Left lung (tissue), 10 donors: ENCODE measurements around the gene RSRP1. TPM values are rescaled to one million over a fixed set of nuclear protein-coding genes. Genes with fewer than 3 reads are reported as not detected.

Source experiments
- ATAC-seq: fragments of 200-7000 bp; cut with Tn5 transposase; one replicate; pipeline ENCODE4 v1.9.1; 2020; ENCODE audit warnings: moderate library complexity
- DNase-seq, 4 donors: peaks; one replicate each; pipeline ENCODE4 v3.0.0-alpha.2; 2013 to 2020
- H3K27ac ChIP-seq, 2 donors: fragments of 200-600 bp; sonication (generic) in 1 of 2; one replicate each; pipeline versions ENCODE4 v1.5.0 to v1.8.0; 2020 to 2021
- H3K27me3 ChIP-seq, 2 donors: fragments of 200-600 bp; sonication (generic) in 1 of 2; one replicate each; pipeline versions ENCODE4 v1.5.0 to v1.8.0; 2020 to 2021
- H3K36me3 ChIP-seq, 2 donors: fragments of 200-600 bp; sonication (generic) in 1 of 2; one replicate each; pipeline versions ENCODE4 v1.5.0 to v1.8.0; 2020 to 2021
- H3K4me1 ChIP-seq, 2 donors: fragments of 200-600 bp; one replicate each; pipeline ENCODE4 v1.8.0; 2021
- H3K4me3 ChIP-seq, 2 donors: fragments of 200-600 bp; sonication (generic) in 1 of 2; one replicate each; pipeline versions ENCODE4 v1.5.0 to v1.8.0; 2020 to 2021; ENCODE audit warnings: mild to moderate bottlenecking in 1 of 2
- H3K9me3 ChIP-seq, 2 donors: fragments of 200-600 bp; sonication (generic) in 1 of 2; one replicate each; pipeline versions ENCODE4 v1.5.0 to v1.8.0; 2020 to 2021
- CTCF ChIP-seq, 2 donors: fragments of 200-600 bp; sonication (generic) in 1 of 2; IDR thresholded peaks; one replicate each; pipeline versions ENCODE4 v1.5.0 to v1.8.0; 2021; ENCODE audit warnings: antibody characterized with exemption in 2 of 2
- intact Hi-C, 2 donors: fragments of 100-400 bp; cut with DNase I; formaldehyde crosslinking; loops; one replicate each; pipeline versions ENCODE4 v1.11.2 to v1.14.2; 2022
- polyA plus RNA-seq, 6 donors: library from polyadenylated mRNA; unstranded; fragments of 120-200 nt; gene quantifications; one replicate each; pipeline ENCODE4 v1.2.1, GENCODE V29; 2013; ENCODE audit not compliant: insufficient read length in 6 of 6
- total RNA-seq, 2 donors: library from RNA; stranded (reverse); fragmentation: NEBNext Ultra II Directional; extraction: Animal tissue kit (Norgen Biotek cat#: 25700); gene quantifications; one replicate each; pipeline ENCODE4 v1.2.1, GENCODE V29; 2021
- donor health status: DM: no; HTN: yes; CAD: no.
- donor health status: DM: no; HTN: no; CAD: no.

The RSRP1 gene
- total and polyA plus RNA-seq, 8 donors, result 113 to 230 (median 203) TPM

GRCh38 chr1:25208561-25209222 lies 38.6 kb downstream of the RSRP1 start:
- peaks cover 0 to 10% of the 10 kb centered on the region in 2 donors for H3K27me3 ChIP-seq
- TF ChIP-seq CTCF (IDR thresholded peaks at IDR 0.05), result no peak
- DNase-seq (no peak), ATAC-seq (no peak)
- H3K4me1 ChIP-seq, result no peaks in the 10 kb centered on the region
- H3K27ac ChIP-seq, result no peak overlapping the region
- no peak overlapping the region for H3K4me3 ChIP-seq
- no peaks in the 10 kb centered on the region for H3K9me3 ChIP-seq
- H3K36me3 ChIP-seq, result no peaks in the 10 kb centered on the region
- intact Hi-C loops, result no loop called here

GRCh38 chr1:25208092-25208491 lies 39.2 kb downstream of the RSRP1 start:
- intact Hi-C loops, result no loop called here
- Histone ChIP-seq H3K4me3 (no peak overlapping the region), H3K36me3 (no peaks in the 10 kb centered on the region), H3K27me3 (peaks cover 0 to 10% of the 10 kb centered on the region in 2 donors), H3K27ac (no peak overlapping the region), H3K4me1 (no peaks in the 10 kb centered on the region), H3K9me3 (no peaks in the 10 kb centered on the region)
- no peak for TF ChIP-seq CTCF (IDR thresholded peaks at IDR 0.05)
- ATAC-seq (no peak), DNase-seq (no peak)

- intact Hi-C loops, result no loop called here
- TF ChIP-seq CTCF (IDR thresholded peaks at IDR 0.05), result no peak
- no peak overlapping the region for H3K4me3 ChIP-seq
- no peaks in the 10 kb centered on the region for H3K9me3 ChIP-seq
- no peaks in the 10 kb centered on the region for H3K36me3 ChIP-seq
- no peak overlapping the region for H3K27ac ChIP-seq
- ATAC-seq, result no peak
- DNase-seq, result peak in 1 of 4 donors; percentile 28
- H3K27me3 ChIP-seq, result peaks cover 0 to 9% of the 10 kb centered on the region in 2 donors
- no peaks in the 10 kb centered on the region for H3K4me1 ChIP-seq
Measured at GRCh38 chr1:25206201-25206600, 41.1 kb downstream of the RSRP1 start.

- Histone ChIP-seq H3K27me3 (peaks cover 0 to 5% of the 10 kb centered on the region in 2 donors), H3K4me1 (no peaks in the 10 kb centered on the region), H3K36me3 (no peaks in the 10 kb centered on the region), H3K4me3 (no peak overlapping the region), H3K9me3 (no peaks in the 10 kb centered on the region), H3K27ac (no peak overlapping the region)
- no peak for TF ChIP-seq CTCF (IDR thresholded peaks at IDR 0.05)
- ATAC-seq (no peak), DNase-seq (peak in 2 of 4 donors; percentile 24 to 25)
- intact Hi-C loops, result no loop called here
Measured at GRCh38 chr1:25205786-25206185, 41.5 kb downstream of the RSRP1 start.

GRCh38 chr1:25204797-25205480 lies 42.3 kb downstream of the RSRP1 start:
- no peaks in the 10 kb centered on the region for H3K36me3 ChIP-seq
- no peak overlapping the region for H3K4me3 ChIP-seq
- no peaks in the 10 kb centered on the region for H3K9me3 ChIP-seq
- ATAC-seq (peak; percentile 88), DNase-seq (peak in 2 of 4 donors; percentile 64 to 71)
- intact Hi-C loops, result no loop called here
- TF ChIP-seq CTCF (IDR thresholded peaks at IDR 0.05), result peak; percentile 75 to 84
- no peaks in the 10 kb centered on the region for H3K4me1 ChIP-seq
- no peak overlapping the region for H3K27ac ChIP-seq
- no peaks in the 10 kb centered on the region for H3K27me3 ChIP-seq
